K562 (cell line): ENCODE results near the gene NT5C1B. TPM values are rescaled to one million over a fixed set of nuclear protein-coding genes. Genes with fewer than 3 reads are reported as not detected.

Source experiments
- ATAC-seq: fragments of 200-7000 bp; cut with Tn5 transposase; 3 replicates; pipeline ENCODE4 v1.9.1; 2020; ENCODE audit warnings: moderate library complexity
- BruUV-seq: library from RNA; stranded (reverse); fragments of 400-500 nt; replicated peaks from 2 replicates; lab custom pipeline; 2021; lab: Mats Ljungman, UMichigan
- CTCF ChIA-PET: fragments of 300-600 bp; formaldehyde crosslinking; extraction: SDS; loops from one replicate; lab custom pipeline; 2021; ENCODE audit warnings: low intra/inter-chr PET ratio; lab: Yijun Ruan, JAX
- POLR2A ChIA-PET: fragments of 300-600, 350-650 bp; sonication (Branson Sonifier 250); formaldehyde crosslinking; extraction: SDS; loops from one replicate; lab custom pipeline; 2021; ENCODE audit warnings: antibody characterized with exemption, inconsistent platforms; lab: Yijun Ruan, JAX
- DNase-seq, 4 experiments: peaks; one replicate each; pipeline versions ENCODE4 v3.0.0 to v3.0.0-alpha.2; 2011 to 2018; ENCODE audit warnings: low spot score in 3 of 4, mixed read lengths in 3 of 4; ENCODE audit errors: extremely low read depth in 1 of 4
- FAIRE-seq: peaks from 2 replicates; lab custom pipeline; 2011; peaks lifted over from hg19 to GRCh38; lab: Jason Lieb, UNC
- H2AFZ ChIP-seq: 2 replicates; pipeline ENCODE4 v1.6.0; 2011; ENCODE audit warnings: low read depth, low read length, control low read depth, inconsistent platforms
- H3K27ac ChIP-seq: fragments of 200-600 bp; 3 replicates; pipeline ENCODE4 v1.8.0; 2011; ENCODE audit warnings: low read depth, mild to moderate bottlenecking, control low read depth, inconsistent platforms, low read length, moderate library complexity, mixed read lengths; ENCODE audit errors: extremely low read depth
- H3K27me3 ChIP-seq, 2 experiments: fragments of 300-600 bp in 1 of 2; 2 replicates in 1 of 2; 3 replicates in 1 of 2; pipeline versions ENCODE4 v1.6.0 to v1.8.0; 2011; ENCODE audit warnings: inconsistent platforms in 2 of 2, low read length in 2 of 2, mild to moderate bottlenecking in 1 of 2, mixed read lengths in 1 of 2, moderate library complexity in 1 of 2; ENCODE audit not compliant: control insufficient read depth in 2 of 2, insufficient read depth in 2 of 2
- H3K36me3 ChIP-seq: fragments of 300-600 bp; 3 replicates; pipeline ENCODE4 v1.8.0; 2011; ENCODE audit warnings: mild to moderate bottlenecking, low read length, inconsistent platforms; ENCODE audit not compliant: control insufficient read depth, insufficient read depth
- H3K4me1 ChIP-seq, 2 experiments: fragments of 200-600 bp in 1 of 2; replicated peaks in 1 of 2; 2 replicates in 1 of 2; 3 replicates in 1 of 2; pipeline versions ENCODE4 v1.5.1 to v1.8.0; 2011; ENCODE audit warnings: inconsistent platforms in 2 of 2, low read length in 2 of 2, mild to moderate bottlenecking in 1 of 2, mixed read lengths in 1 of 2, moderate library complexity in 1 of 2; ENCODE audit not compliant: control insufficient read depth in 2 of 2, insufficient read depth in 2 of 2
- H3K4me2 ChIP-seq: 2 replicates; pipeline ENCODE4 v1.6.1; 2011; ENCODE audit warnings: low read length, control low read depth, inconsistent platforms, mixed read lengths; ENCODE audit not compliant: insufficient read depth
- H3K4me3 ChIP-seq: fragments of 200-600 bp; sonication (generic), shearing (Covaris generic); 2 replicates; pipeline ENCODE4 v1.5.1; 2016; ENCODE audit warnings: control low read depth, inconsistent platforms
- H3K79me2 ChIP-seq: fragments of 200-600 bp; 3 replicates; pipeline ENCODE4 v1.8.0; 2011; ENCODE audit warnings: low read length, inconsistent platforms; ENCODE audit not compliant: control insufficient read depth, insufficient read depth
- H3K9ac ChIP-seq, 2 experiments: 2 replicates each; pipeline versions ENCODE4 v1.6.0 to v1.6.1; 2011; ENCODE audit warnings: low read depth in 2 of 2, low read length in 2 of 2, control low read depth in 1 of 2, inconsistent platforms in 1 of 2, mild to moderate bottlenecking in 1 of 2, mixed read lengths in 1 of 2; ENCODE audit not compliant: insufficient read depth in 1 of 2
- H3K9me1 ChIP-seq: one replicate; pipeline ENCODE4 v1.6.0; 2011; ENCODE audit warnings: inconsistent platforms, mild to moderate bottlenecking, low read length, moderate library complexity; ENCODE audit not compliant: control insufficient read depth, insufficient read depth
- H3K9me3 ChIP-seq: replicated peaks from 2 replicates; pipeline ENCODE4 v1.5.1; 2011; ENCODE audit warnings: low read depth, low read length, inconsistent platforms; ENCODE audit not compliant: control insufficient read depth, insufficient read depth
- H4K20me1 ChIP-seq: replicated peaks from 2 replicates; pipeline ENCODE4 v1.6.1; 2011; ENCODE audit warnings: low read length, inconsistent platforms, mixed read lengths; ENCODE audit not compliant: control insufficient read depth, insufficient read depth
- FOXK2 ChIP-seq, 2 experiments: fragments of 450-650 bp; IDR thresholded peaks in 1 of 2; conservative IDR thresholded peaks in 1 of 2; 2 replicates each; pipeline ENCODE4 v1.6.1; 2016; ENCODE audit warnings: low read depth in 2 of 2, mild to moderate bottlenecking in 1 of 2
- NCOR1 ChIP-seq: fragments of 450-650 bp; IDR thresholded peaks from 2 replicates; pipeline ENCODE4 v1.6.1; 2016; ENCODE audit warnings: mild to moderate bottlenecking, moderate library complexity
- NEUROD1 ChIP-seq: fragments of 150-350 bp; IDR thresholded peaks from 2 replicates; pipeline ENCODE4 v1.6.1; 2014; ENCODE audit warnings: borderline replicate concordance, low read length, low read depth; ENCODE audit not compliant: partially characterized antibody
- ZNF518B ChIP-seq: fragments of 250-450 bp; sonication (Bioruptor Pico); IDR thresholded peaks from 2 replicates; pipeline ENCODE4 v1.5.0; 2021; ENCODE audit warnings: mild to moderate bottlenecking, moderate library complexity
- WGBS: fragments of 100-300 bp; shearing (Covaris generic); methylation state at CpG from one replicate; pipeline ENCODE4 v1.1.6; 2016; ENCODE audit warnings: low coverage, mixed read lengths; ENCODE audit not compliant: insufficient coverage; ENCODE audit errors: missing lambda C conversion rate; 5-methylcytosine and 5-hydroxymethylcytosine counted together
- in situ Hi-C: fragments of 300-500 bp; cut with MboI; formaldehyde crosslinking; loops from 4 replicates; pipeline ENCODE4 v1.15.0; 2018; ENCODE audit warnings: inconsistent platforms, mixed read lengths
- intact Hi-C: fragments of 100-400 bp; cut with micrococcal nuclease; formaldehyde crosslinking; loops from 2 replicates; pipeline ENCODE4 v1.14.2; 2022
- polyA plus RNA-seq, 8 experiments: library from polyadenylated mRNA; depleted of rRNA in 4 of 8; stranded (reverse) in 5 of 8; unstranded in 3 of 8; fragments of >200 nt; fragmentation: Nextera tagmentation in 2 of 8; fragmentation: Illumina TruSeq in 1 of 8; extraction: Ambion mirVana in 2 of 8; extraction: Trizol in 1 of 8; gene quantifications; 2 replicates each; pipeline versions ENCODE4 v1.2.1 to v1.2.3, GENCODE V29; 2011 to 2014; ENCODE audit warnings: inconsistent platforms in 1 of 8, missing spikeins in 1 of 8
- total RNA-seq, 7 experiments: library from RNA; depleted of rRNA in 6 of 7; stranded (reverse); fragments of >200 nt in 6 of 7; fragmentation: Illumina TruSeq in 2 of 7; extraction: Trizol in 2 of 7; gene quantifications; 2 replicates each; pipeline versions ENCODE4 v1.2.1 to v1.2.3, GENCODE V29; 2011 to 2021; ENCODE audit warnings: low replicate concordance in 1 of 7

Gene NT5C1B
- total and polyA plus RNA-seq, 9 of the 15 experiments (the other 6 are each of a cell fraction or from before 2014, with no cell fraction given) = 0.07 TPM; not detected in 8

GRCh38 chr2:18518116-18519111 is 71.0 kb downstream of the NT5C1B start:
- peaks cover 0 to 6% of the 10 kb centered on the region in 2 experiments; a peak in 2 of 5 replicates for H3K27me3 ChIP-seq
- no peaks in the 10 kb centered on the region for H3K36me3 ChIP-seq
- intact Hi-C loops = no loop called here
- FAIRE-seq (no peak), ATAC-seq (no peak), DNase-seq (no peak)
- H3K79me2 ChIP-seq = no peaks in the 10 kb centered on the region
- H3K9ac ChIP-seq = no peak overlapping the region
- POLR2A ChIA-PET = interaction anchor here (1.3 kb wide), 1 partner anchor 10 kb away, joined by 4 read pairs; no protein-coding TSS in a partner anchor
- no peaks in the 10 kb centered on the region for H3K9me3 ChIP-seq
- no peak overlapping the region for H2AFZ ChIP-seq
- H3K4me2 ChIP-seq = no peak overlapping the region
- H3K4me3 ChIP-seq = no peak overlapping the region
- H3K4me1 ChIP-seq = 0 out of 5 replicates have a peak, but pooled peaks cover 0 to 2% of the 10 kb centered on the region in 2 experiments
- no TSS peak for BruUV-seq
- CTCF ChIA-PET = interaction anchor here (4.5 kb wide), 1 partner anchor 844 kb away, joined by 18 read pairs; no protein-coding TSS in a partner anchor
- in situ Hi-C loops = no loop called here
- no peak overlapping the region for H3K27ac ChIP-seq
- no peaks in the 10 kb centered on the region for H3K9me1 ChIP-seq
- H4K20me1 ChIP-seq = no peaks in the 10 kb centered on the region; the same call in 1 of the 2 replicates
- 3% methylated on average over 11 of the region's 11 CpGs for WGBS
- TF ChIP-seq FOXK2 (conservative IDR thresholded peaks at IDR 0.05 in 1 of 2, IDR thresholded peaks at IDR 0.05 in 1 of 2; ENCODE audit: low read depth in 2 of 2) (no peak), NCOR1 (no peak), ZNF518B (no peak), NEUROD1 (no peak)
